MCF 10A (cell line): ENCODE results near the gene GALNT9. TPM values are rescaled to one million over a fixed set of nuclear protein-coding genes. Genes with fewer than 3 reads are reported as not detected.

Experiments
- BruUV-seq: library from RNA; stranded (reverse); fragments of 400-500 nt; replicated peaks from 2 replicates; lab custom pipeline; 2021; lab: Mats Ljungman, UMichigan
- CTCF ChIA-PET: fragments of 300-600 bp; sonication (Branson Sonifier 250); formaldehyde crosslinking; extraction: SDS; loops from one replicate; lab custom pipeline; 2021; ENCODE audit warnings: antibody characterized with exemption, inconsistent platforms; lab: Yijun Ruan, JAX
- POLR2A ChIA-PET: fragments of 300-600, 350-650 bp; sonication (Branson Sonifier 250); formaldehyde crosslinking; extraction: SDS; loops from one replicate; lab custom pipeline; 2020; ENCODE audit warnings: antibody characterized with exemption, inconsistent platforms; lab: Yijun Ruan, JAX
- DNase-seq: peaks from one replicate; pipeline ENCODE4 v3.0.0-alpha.2; 2018; ENCODE audit not compliant: unreplicated experiment
- H3K27ac Mint-ChIP-seq: one replicate; pipeline ENCODE4 v1.8.0; 2022; ENCODE audit warnings: mild to moderate bottlenecking, low read depth, mixed read lengths; ENCODE audit not compliant: unreplicated experiment
- H3K27me3 Mint-ChIP-seq: one replicate; pipeline ENCODE4 v1.8.0; 2022; ENCODE audit warnings: mixed read lengths; ENCODE audit not compliant: insufficient read depth, unreplicated experiment
- H3K36me3 Mint-ChIP-seq: one replicate; pipeline ENCODE4 v1.8.0; 2022; ENCODE audit warnings: mild to moderate bottlenecking, moderate library complexity, mixed read lengths; ENCODE audit not compliant: insufficient read depth, unreplicated experiment
- H3K4me1 Mint-ChIP-seq: one replicate; pipeline ENCODE4 v1.8.0; 2022; ENCODE audit warnings: mixed read lengths; ENCODE audit not compliant: insufficient read depth, unreplicated experiment
- H3K4me3 Mint-ChIP-seq: one replicate; pipeline ENCODE4 v1.8.0; 2022; ENCODE audit warnings: mild to moderate bottlenecking, moderate library complexity, mixed read lengths; ENCODE audit not compliant: unreplicated experiment
- H3K9me3 Mint-ChIP-seq: one replicate; pipeline ENCODE4 v1.8.0; 2022; ENCODE audit warnings: mixed read lengths; ENCODE audit not compliant: unreplicated experiment
- intact Hi-C: fragments of 100-400 bp; cut with micrococcal nuclease; formaldehyde crosslinking; loops from 2 replicates; pipeline ENCODE4 v1.14.1; 2022
- total RNA-seq: library from RNA; stranded (reverse); gene quantifications from 2 replicates; pipeline ENCODE4 v1.2.3, GENCODE V29; 2022
- TF ChIP-seq, protein P1 (sequence below): fragments of 200-600 bp; IDR thresholded peaks from one replicate; pipeline ENCODE4 v1.8.0; 2022; ENCODE audit warnings: antibody characterized with exemption, mild to moderate bottlenecking; ENCODE audit not compliant: unreplicated experiment

The GALNT9 gene
- total RNA-seq, 1 experiment from 2014 or later = 4.4 TPM

GRCh38 chr12:132363661-132364347 is 34.4 kb upstream of the GALNT9 start:
- no peaks in the 10 kb centered on the region for H3K9me3 Mint-ChIP-seq
- no peak overlapping the region for H3K27ac Mint-ChIP-seq
- H3K36me3 Mint-ChIP-seq = no peaks in the 10 kb centered on the region
- no TSS peak for BruUV-seq
- no peak for DNase-seq
- intact Hi-C loops = no loop called here
- no peak overlapping the region for H3K4me3 Mint-ChIP-seq
- POLR2A ChIA-PET = no interaction called here
- H3K27me3 Mint-ChIP-seq = peaks cover 26% of the 10 kb centered on the region
- no peaks in the 10 kb centered on the region for H3K4me1 Mint-ChIP-seq
- TF ChIP-seq, protein P1, sequence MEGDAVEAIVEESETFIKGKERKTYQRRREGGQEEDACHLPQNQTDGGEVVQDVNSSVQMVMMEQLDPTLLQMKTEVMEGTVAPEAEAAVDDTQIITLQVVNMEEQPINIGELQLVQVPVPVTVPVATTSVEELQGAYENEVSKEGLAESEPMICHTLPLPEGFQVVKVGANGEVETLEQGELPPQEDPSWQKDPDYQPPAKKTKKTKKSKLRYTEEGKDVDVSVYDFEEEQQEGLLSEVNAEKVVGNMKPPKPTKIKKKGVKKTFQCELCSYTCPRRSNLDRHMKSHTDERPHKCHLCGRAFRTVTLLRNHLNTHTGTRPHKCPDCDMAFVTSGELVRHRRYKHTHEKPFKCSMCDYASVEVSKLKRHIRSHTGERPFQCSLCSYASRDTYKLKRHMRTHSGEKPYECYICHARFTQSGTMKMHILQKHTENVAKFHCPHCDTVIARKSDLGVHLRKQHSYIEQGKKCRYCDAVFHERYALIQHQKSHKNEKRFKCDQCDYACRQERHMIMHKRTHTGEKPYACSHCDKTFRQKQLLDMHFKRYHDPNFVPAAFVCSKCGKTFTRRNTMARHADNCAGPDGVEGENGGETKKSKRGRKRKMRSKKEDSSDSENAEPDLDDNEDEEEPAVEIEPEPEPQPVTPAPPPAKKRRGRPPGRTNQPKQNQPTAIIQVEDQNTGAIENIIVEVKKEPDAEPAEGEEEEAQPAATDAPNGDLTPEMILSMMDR = no peak
- CTCF ChIA-PET = interaction anchor here (0.5 kb wide), 1 partner anchor 826 kb away, joined by 3 read pairs; no protein-coding TSS in a partner anchor

- BruUV-seq = no TSS peak
- H3K4me1 Mint-ChIP-seq = no peaks in the 10 kb centered on the region
- DNase-seq = no peak
- POLR2A ChIA-PET = no interaction called here
- peaks cover 19% of the 10 kb centered on the region for H3K27me3 Mint-ChIP-seq
- no peak overlapping the region for H3K4me3 Mint-ChIP-seq
- CTCF ChIA-PET = interaction anchor here (0.5 to 0.7 kb wide), 2 partner anchors 87 to 825 kb away, joined by 3 read pairs; no protein-coding TSS in a partner anchor
- H3K36me3 Mint-ChIP-seq = no peaks in the 10 kb centered on the region
- TF ChIP-seq, protein P1 = no peak
- intact Hi-C loops = no loop called here
- H3K9me3 Mint-ChIP-seq = no peaks in the 10 kb centered on the region
- H3K27ac Mint-ChIP-seq = no peak overlapping the region
Measured at GRCh38 chr12:132362996-132363660, 33.7 kb upstream of the GALNT9 start.

- H3K4me1 Mint-ChIP-seq = peaks cover 5% of the 10 kb centered on the region
- DNase-seq = no peak
- no peak overlapping the region for H3K4me3 Mint-ChIP-seq
- H3K9me3 Mint-ChIP-seq = no peaks in the 10 kb centered on the region
- H3K27me3 Mint-ChIP-seq = no peaks in the 10 kb centered on the region
- H3K27ac Mint-ChIP-seq = no peak overlapping the region
- CTCF ChIA-PET = no interaction called here
- no TSS peak for BruUV-seq
- H3K36me3 Mint-ChIP-seq = no peaks in the 10 kb centered on the region
- TF ChIP-seq, protein P1 = no peak
- POLR2A ChIA-PET = no interaction called here
- intact Hi-C loops = no loop called here
Measured at GRCh38 chr12:132360906-132361777, 31.8 kb upstream of the GALNT9 start.

- POLR2A ChIA-PET = no interaction called here
Measured at GRCh38 chr12:132360410-132360809, 31.0 kb upstream of the GALNT9 start.

More at GRCh38 chr12:132360410-132360809, 31.0 kb upstream of the GALNT9 start:
- H3K4me3 Mint-ChIP-seq = no peak overlapping the region
- no TSS peak for BruUV-seq
- H3K27ac Mint-ChIP-seq = no peak overlapping the region
- intact Hi-C loops = no loop called here
- no peaks in the 10 kb centered on the region for H3K9me3 Mint-ChIP-seq
- CTCF ChIA-PET = interaction anchor here (0.6 kb wide), 1 partner anchor 229 kb away, joined by 3 read pairs; no protein-coding TSS in a partner anchor
- TF ChIP-seq, protein P1 = no peak
- no peak for DNase-seq
- peaks cover 5% of the 10 kb centered on the region for H3K4me1 Mint-ChIP-seq
- H3K36me3 Mint-ChIP-seq = no peaks in the 10 kb centered on the region
- H3K27me3 Mint-ChIP-seq = no peaks in the 10 kb centered on the region
